Kidney epithelial cell (primary cell): Measurements from ENCODE around the gene ITGB1BP1. TPM values are rescaled to one million over a fixed set of nuclear protein-coding genes. Genes with fewer than 3 reads are reported as not detected.
A peak's percentile ranks its signal among the peaks of the same experiment; 100 is the strongest.

Experiments used
- DNase-seq: peaks from one replicate; pipeline ENCODE4 v3.0.0-alpha.2; 2010; ENCODE audit warnings: low read depth
- H3K27me3 ChIP-seq: 2 replicates; pipeline ENCODE4 v1.6.0; 2011; ENCODE audit warnings: low read length; ENCODE audit not compliant: control insufficient read depth, insufficient read depth
- H3K36me3 ChIP-seq: 2 replicates; pipeline ENCODE4 v1.5.1; 2011; ENCODE audit warnings: low read length; ENCODE audit not compliant: control insufficient read depth, insufficient read depth
- H3K4me3 ChIP-seq: 2 replicates; pipeline ENCODE4 v1.5.1; 2011; ENCODE audit warnings: low read depth, mild to moderate bottlenecking, control low read depth, low read length
- total RNA-seq: library from RNA; depleted of rRNA; stranded (reverse); fragments of >200 nt; gene quantifications from 2 replicates; pipeline ENCODE4 v1.2.3, GENCODE V29; 2015
- TF ChIP-seq, protein P1 (sequence below): IDR thresholded peaks from 2 replicates; pipeline ENCODE4 v1.5.1; 2011; ENCODE audit warnings: mild to moderate bottlenecking, moderate library complexity, low read length, control low read depth, inconsistent platforms; ENCODE audit not compliant: insufficient read depth, poor library complexity, severe bottlenecking

ITGB1BP1 gene
- 41.4 and 45.3 TPM in 2 replicates for total RNA-seq

GRCh38 chr2:9423100-9423921 lies at the start of gene ITGB1BP1, which contains the start of gene CPSF3:
ITGB1BP1 (minus strand) TSS chr2:9423528; CDS start chr2:9418697, 4,831 bp downstream.
CPSF3 (plus strand) TSS chr2:9423654; CDS start chr2:9423774, 120 bp downstream.
- H3K36me3 ChIP-seq: no peaks in the 10 kb centered on the region
- H3K27me3 ChIP-seq: no peaks in the 10 kb centered on the region
- peak; percentile 80 for DNase-seq
- TF ChIP-seq, protein P1, sequence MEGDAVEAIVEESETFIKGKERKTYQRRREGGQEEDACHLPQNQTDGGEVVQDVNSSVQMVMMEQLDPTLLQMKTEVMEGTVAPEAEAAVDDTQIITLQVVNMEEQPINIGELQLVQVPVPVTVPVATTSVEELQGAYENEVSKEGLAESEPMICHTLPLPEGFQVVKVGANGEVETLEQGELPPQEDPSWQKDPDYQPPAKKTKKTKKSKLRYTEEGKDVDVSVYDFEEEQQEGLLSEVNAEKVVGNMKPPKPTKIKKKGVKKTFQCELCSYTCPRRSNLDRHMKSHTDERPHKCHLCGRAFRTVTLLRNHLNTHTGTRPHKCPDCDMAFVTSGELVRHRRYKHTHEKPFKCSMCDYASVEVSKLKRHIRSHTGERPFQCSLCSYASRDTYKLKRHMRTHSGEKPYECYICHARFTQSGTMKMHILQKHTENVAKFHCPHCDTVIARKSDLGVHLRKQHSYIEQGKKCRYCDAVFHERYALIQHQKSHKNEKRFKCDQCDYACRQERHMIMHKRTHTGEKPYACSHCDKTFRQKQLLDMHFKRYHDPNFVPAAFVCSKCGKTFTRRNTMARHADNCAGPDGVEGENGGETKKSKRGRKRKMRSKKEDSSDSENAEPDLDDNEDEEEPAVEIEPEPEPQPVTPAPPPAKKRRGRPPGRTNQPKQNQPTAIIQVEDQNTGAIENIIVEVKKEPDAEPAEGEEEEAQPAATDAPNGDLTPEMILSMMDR: no peak
- H3K4me3 ChIP-seq: peak within 1 kb of the TSS; percentile 66

DNA sequence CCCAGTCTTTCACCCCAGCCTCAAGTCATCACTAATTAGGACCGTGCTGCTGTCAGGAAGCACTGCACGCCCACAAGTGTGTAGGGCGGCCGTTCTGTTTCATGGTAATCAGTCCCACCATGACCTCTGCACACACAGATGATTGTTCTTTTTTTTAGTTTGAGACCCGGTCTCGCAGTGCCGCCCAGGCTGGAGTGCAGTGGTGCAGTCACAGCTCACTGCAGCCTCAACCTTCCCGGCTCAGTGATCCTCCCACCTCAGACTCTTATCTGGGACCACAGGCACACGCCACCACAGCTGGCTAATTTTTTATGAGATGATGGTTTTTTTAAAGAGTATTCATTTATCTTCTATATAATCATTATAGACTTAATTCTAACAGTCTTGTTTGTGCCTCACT lies 49.2 kb upstream of the ITGB1BP1 start:
- no peaks in the 10 kb centered on the region for H3K36me3 ChIP-seq
- no peak for DNase-seq
- no peak overlapping the region for H3K4me3 ChIP-seq
- no peaks in the 10 kb centered on the region for H3K27me3 ChIP-seq
- TF ChIP-seq, protein P1: no peak

- Histone ChIP-seq H3K27me3 (no peaks in the 10 kb centered on the region), H3K4me3 (no peak overlapping the region), H3K36me3 (no peaks in the 10 kb centered on the region)
- TF ChIP-seq, protein P1: no peak
- DNase-seq: no peak
Measured at GRCh38 chr2:9471206-9471605, 47.9 kb upstream of the ITGB1BP1 start.

GRCh38 chr2:9467687-9468086 lies 44.4 kb upstream of the ITGB1BP1 start:
- DNase-seq: no peak
- TF ChIP-seq, protein P1: no peak
- no peaks in the 10 kb centered on the region for H3K36me3 ChIP-seq
- H3K27me3 ChIP-seq: no peaks in the 10 kb centered on the region
- H3K4me3 ChIP-seq: no peak overlapping the region

- Histone ChIP-seq H3K4me3 (no peak overlapping the region), H3K36me3 (no peaks in the 10 kb centered on the region), H3K27me3 (no peaks in the 10 kb centered on the region)
- DNase-seq: no peak
- TF ChIP-seq, protein P1: no peak
Measured at GRCh38 chr2:9466147-9466683, 42.9 kb upstream of the ITGB1BP1 start.
